Neutrophil (primary cell): ENCODE data around the gene ZMYM2.

Source experiments
- H3K27ac ChIP-seq: fragments of 200-600 bp; sonication (generic); 2 replicates; pipeline ENCODE4 v1.5.1; 2016; ENCODE audit warnings: mild to moderate bottlenecking, moderate library complexity
- H3K27me3 ChIP-seq: fragments of 200-600 bp; sonication (generic); 2 replicates; pipeline ENCODE4 v1.6.0; 2016; ENCODE audit warnings: mild to moderate bottlenecking
- H3K36me3 ChIP-seq: fragments of 200-600 bp; sonication (generic); 2 replicates; pipeline ENCODE4 v1.5.1; 2017
- H3K4me1 ChIP-seq, 2 experiments: fragments of 200-600 bp in 1 of 2; sonication (generic) in 1 of 2; 1 replicate in 1 of 2; 2 replicates in 1 of 2; pipeline versions ENCODE4 v1.5.1 to v1.6.1; 2013 to 2016; ENCODE audit warnings: low read depth in 1 of 2, low read length in 1 of 2, mild to moderate bottlenecking in 1 of 2, moderate library complexity in 1 of 2; ENCODE audit not compliant: control insufficient read depth in 1 of 2, insufficient read depth in 1 of 2
- H3K4me3 ChIP-seq, 2 experiments: fragments of 200-600 bp in 1 of 2; sonication (generic) in 1 of 2; 1 replicate in 1 of 2; 2 replicates in 1 of 2; pipeline ENCODE4 v1.5.1; 2013 to 2016; ENCODE audit warnings: low read depth in 1 of 2, low read length in 1 of 2, mild to moderate bottlenecking in 1 of 2, moderate library complexity in 1 of 2
- H3K9me3 ChIP-seq: fragments of 200-600 bp; sonication (generic); 2 replicates; pipeline ENCODE4 v1.5.1; 2016
- TF ChIP-seq, protein P1 (sequence below): fragments of 200-600 bp; sonication (generic); IDR thresholded peaks from 2 replicates; pipeline ENCODE4 v1.5.1; 2016; ENCODE audit warnings: antibody characterized with exemption

ZMYM2 gene

DNA sequence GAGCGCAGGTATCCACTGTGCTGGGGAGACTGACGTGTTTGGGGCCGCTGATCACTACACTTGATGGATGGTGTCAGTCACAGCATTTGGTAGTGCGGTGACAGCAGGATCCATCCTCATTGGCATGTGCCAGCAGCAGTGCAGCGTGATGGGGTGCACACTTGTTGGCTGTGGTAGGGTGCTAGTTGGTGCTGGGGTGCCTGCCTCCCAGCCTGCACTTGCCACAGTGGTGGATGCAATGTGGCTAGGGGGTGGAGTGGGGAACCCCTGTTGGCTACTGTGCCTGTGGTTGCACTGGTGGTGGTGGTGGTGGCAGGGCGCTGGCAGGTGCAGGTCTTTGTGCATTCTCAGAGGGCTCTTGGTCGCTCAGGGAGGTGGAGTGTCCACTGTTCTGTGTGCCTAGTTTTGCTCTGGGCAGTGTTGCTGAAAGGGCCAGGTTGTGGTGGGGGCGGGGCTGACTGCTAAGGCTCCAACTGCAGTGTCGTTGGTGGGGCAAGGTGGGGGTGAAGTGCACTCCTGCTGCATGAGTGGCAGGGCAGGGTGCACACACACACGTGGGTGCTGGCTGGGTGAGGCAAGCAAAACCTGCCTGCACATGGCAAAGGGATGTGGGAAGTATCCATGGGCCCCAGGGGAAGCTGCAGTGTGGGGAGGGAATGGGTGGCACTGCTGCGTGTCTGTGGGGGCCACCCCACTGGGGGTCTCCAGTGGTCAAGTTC, 84.8 kb downstream of the ZMYM2 start:
- Histone ChIP-seq H3K4me3 (no peak overlapping the region), H3K4me1 (peaks cover 4 to 6% of the 10 kb centered on the region in 2 experiments), H3K36me3 (peaks cover 26% of the 10 kb centered on the region), H3K27ac (no peak overlapping the region), H3K9me3 (no peaks in the 10 kb centered on the region), H3K27me3 (no peaks in the 10 kb centered on the region)
- TF ChIP-seq, protein P1, sequence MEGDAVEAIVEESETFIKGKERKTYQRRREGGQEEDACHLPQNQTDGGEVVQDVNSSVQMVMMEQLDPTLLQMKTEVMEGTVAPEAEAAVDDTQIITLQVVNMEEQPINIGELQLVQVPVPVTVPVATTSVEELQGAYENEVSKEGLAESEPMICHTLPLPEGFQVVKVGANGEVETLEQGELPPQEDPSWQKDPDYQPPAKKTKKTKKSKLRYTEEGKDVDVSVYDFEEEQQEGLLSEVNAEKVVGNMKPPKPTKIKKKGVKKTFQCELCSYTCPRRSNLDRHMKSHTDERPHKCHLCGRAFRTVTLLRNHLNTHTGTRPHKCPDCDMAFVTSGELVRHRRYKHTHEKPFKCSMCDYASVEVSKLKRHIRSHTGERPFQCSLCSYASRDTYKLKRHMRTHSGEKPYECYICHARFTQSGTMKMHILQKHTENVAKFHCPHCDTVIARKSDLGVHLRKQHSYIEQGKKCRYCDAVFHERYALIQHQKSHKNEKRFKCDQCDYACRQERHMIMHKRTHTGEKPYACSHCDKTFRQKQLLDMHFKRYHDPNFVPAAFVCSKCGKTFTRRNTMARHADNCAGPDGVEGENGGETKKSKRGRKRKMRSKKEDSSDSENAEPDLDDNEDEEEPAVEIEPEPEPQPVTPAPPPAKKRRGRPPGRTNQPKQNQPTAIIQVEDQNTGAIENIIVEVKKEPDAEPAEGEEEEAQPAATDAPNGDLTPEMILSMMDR: no peak

DNA sequence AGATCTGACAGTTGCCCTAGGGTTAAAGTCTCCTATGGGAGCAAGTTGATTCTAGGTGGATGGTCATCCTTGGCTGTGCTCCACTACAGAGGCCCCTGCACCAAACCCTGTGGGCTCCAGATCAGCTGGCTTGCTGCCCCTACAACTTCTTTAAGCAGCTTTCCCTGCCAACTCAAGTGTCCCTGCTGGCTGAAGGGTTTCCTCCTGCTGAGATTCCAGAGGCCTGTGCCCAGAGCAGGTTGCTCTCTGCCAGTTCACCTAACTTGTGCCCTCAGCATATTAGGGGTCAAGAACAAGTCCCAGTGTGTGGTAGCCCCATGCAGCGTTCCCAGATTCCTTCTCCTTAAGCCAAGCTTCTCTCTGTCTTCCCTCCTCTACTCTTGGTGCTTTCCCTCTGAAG, 85.6 kb downstream of the ZMYM2 start:
- TF ChIP-seq, protein P1: no peak
- H3K27ac ChIP-seq: no peak overlapping the region
- no peaks in the 10 kb centered on the region for H3K27me3 ChIP-seq
- H3K36me3 ChIP-seq: peaks cover 25% of the 10 kb centered on the region
- no peaks in the 10 kb centered on the region for H3K9me3 ChIP-seq
- H3K4me3 ChIP-seq: no peak overlapping the region
- peaks cover 4 to 12% of the 10 kb centered on the region in 2 experiments for H3K4me1 ChIP-seq

DNA sequence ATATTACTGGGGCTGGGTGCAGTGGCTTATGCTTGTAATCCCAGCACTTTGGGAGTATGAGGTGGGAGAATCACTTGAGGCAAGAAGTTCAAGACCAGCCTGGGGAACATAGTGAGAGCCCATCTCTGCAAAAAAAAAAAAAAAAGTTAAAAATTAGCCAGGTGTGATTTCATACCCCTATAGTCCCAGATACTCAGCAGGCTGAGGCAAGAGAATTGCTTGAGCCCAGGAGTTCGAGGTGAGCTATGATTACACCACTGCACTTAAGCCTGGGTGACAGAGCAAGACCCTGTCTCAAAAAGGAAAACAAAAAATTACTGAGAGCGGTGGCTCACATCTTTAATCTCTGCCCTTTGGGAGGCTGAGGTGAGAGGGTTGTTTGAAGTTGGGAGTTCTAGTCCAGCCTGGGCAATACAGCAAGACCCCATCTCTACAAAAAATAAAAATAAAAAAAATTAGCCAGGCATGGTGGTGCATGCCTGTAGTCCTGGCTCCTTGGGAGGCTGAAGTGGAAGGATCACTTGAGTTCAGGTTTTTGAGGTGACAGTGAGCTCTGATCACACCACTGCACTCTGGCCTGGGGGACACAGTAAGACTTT, 87.5 kb downstream of the ZMYM2 start:
- TF ChIP-seq, protein P1: no peak
- peaks cover 4 to 12% of the 10 kb centered on the region in 2 experiments for H3K4me1 ChIP-seq
- peaks cover 25% of the 10 kb centered on the region for H3K36me3 ChIP-seq
- H3K27me3 ChIP-seq: no peaks in the 10 kb centered on the region
- H3K4me3 ChIP-seq: no peak overlapping the region
- H3K9me3 ChIP-seq: no peaks in the 10 kb centered on the region
- H3K27ac ChIP-seq: no peak overlapping the region

DNA sequence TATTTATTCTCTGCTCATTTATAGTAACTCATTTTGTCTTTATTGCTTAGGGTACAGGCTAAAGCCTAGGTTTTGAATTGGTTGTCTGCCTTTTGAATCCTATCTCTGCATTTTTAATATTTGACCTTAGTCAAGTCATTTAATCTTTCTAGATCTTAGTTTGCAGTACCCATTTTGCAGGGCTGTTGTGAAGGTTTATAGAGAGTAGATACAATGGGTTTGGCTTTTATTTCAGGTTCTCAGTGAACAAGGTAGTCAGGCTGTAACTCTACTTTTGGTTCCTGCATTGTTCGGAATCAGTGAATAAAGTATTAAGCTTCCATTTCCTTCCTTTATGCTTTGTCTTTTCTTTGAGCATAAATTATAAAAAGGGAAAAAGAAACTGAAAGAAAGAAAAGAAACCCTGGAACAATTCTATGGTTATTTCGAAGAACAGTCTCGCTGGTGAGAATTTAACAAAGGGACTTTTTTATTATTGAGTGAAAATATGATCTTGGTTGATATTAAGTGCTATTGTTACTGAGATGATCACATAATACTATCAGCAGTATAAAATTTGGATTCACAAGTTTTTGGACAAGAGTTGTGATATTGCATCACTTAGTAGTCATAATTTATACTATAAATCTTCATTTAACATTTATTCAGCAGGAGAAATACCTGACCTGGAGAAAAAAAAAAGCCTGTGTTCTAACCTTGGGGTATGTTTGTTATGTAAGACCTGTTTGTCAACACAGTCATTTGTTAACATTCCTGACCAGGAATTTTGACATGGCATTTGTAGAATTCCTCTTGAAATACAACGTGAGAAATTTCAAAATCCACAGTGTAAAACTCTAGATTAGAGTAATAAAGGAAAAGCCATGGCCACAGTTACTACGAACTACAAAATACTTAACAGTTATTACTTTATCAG, 91.3 kb downstream of the ZMYM2 start:
- Histone ChIP-seq H3K36me3 (peaks cover 34% of the 10 kb centered on the region), H3K4me1 (peaks cover 0 to 6% of the 10 kb centered on the region in 2 experiments), H3K4me3 (no peak overlapping the region), H3K27me3 (no peaks in the 10 kb centered on the region), H3K9me3 (no peaks in the 10 kb centered on the region), H3K27ac (no peak overlapping the region)
- TF ChIP-seq, protein P1: no peak

DNA sequence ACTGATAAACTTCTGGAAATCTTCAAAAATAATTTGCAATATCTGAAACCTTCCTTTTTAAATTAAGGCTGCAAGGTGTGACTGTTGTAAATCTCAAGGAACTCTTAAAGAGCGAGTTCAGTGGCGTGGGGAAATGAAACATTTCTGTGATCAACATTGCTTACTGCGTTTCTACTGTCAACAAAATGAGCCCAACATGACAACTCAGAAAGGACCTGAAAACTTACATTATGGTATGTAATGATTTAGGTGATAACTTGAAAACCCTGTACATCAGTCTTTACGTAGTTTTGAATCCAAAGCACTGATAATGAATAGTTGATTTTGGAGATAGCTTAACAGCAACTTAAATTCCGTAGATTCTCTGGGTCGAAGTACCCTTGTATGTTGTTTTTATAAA, 92.8 kb downstream of the ZMYM2 start:
- peaks cover 0 to 6% of the 10 kb centered on the region in 2 experiments for H3K4me1 ChIP-seq
- TF ChIP-seq, protein P1: no peak
- H3K27me3 ChIP-seq: no peaks in the 10 kb centered on the region
- peaks cover 38% of the 10 kb centered on the region for H3K36me3 ChIP-seq
- no peak overlapping the region for H3K27ac ChIP-seq
- no peak overlapping the region for H3K4me3 ChIP-seq
- H3K9me3 ChIP-seq: no peaks in the 10 kb centered on the region
